22Rv1 (cell line): ENCODE results near the gene ODF2.

Experiments used
- ZFX ChIP-seq: fragments of 450-650 bp; IDR thresholded peaks from 2 replicates; pipeline ENCODE4 v1.6.1; 2017; ENCODE audit warnings: antibody characterized with exemption, borderline replicate concordance
- TF ChIP-seq, protein P1 (sequence below): fragments of 450-650 bp; IDR thresholded peaks from 2 replicates; pipeline ENCODE4 v1.5.1; 2017; ENCODE audit warnings: mild to moderate bottlenecking

DNA sequence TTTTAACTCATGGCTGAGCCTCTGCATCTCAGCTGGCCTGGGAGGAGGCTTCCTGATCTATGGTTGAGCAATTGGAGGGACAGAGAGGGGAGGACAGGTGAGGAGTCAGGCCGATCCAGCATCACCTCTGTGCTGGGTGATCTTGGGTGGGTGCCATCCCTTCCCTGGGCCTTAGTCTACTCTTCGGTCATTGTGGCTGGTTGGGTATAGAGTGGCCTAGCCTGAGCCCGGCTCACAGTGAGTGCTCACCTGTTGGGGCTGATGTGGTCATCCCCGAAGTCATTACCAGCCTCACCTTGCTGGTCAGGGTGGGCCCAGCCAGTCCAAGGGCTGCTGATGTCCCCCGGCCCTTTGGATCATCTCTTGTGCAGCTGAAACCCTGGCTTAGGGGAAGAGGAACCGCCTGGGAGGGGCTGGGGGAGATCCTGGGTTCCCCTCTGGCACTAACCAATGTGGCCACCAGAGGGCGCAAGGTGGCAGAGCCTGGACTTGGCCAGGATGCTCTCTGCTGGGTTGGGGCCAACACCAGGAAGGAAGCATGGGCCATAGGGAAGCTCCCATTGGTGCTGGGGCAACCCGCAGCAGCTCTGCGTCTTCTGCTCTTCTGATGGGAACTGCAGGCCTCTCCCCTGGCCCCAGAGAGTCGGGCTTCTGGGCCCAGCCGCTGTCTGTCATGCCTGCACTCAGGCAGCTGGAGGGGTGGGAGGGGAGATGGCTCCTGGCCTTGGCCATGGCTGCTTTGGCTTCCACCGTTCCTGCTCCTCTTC, 17.3 kb upstream of the ODF2 start:
- TF ChIP-seq, protein P1, sequence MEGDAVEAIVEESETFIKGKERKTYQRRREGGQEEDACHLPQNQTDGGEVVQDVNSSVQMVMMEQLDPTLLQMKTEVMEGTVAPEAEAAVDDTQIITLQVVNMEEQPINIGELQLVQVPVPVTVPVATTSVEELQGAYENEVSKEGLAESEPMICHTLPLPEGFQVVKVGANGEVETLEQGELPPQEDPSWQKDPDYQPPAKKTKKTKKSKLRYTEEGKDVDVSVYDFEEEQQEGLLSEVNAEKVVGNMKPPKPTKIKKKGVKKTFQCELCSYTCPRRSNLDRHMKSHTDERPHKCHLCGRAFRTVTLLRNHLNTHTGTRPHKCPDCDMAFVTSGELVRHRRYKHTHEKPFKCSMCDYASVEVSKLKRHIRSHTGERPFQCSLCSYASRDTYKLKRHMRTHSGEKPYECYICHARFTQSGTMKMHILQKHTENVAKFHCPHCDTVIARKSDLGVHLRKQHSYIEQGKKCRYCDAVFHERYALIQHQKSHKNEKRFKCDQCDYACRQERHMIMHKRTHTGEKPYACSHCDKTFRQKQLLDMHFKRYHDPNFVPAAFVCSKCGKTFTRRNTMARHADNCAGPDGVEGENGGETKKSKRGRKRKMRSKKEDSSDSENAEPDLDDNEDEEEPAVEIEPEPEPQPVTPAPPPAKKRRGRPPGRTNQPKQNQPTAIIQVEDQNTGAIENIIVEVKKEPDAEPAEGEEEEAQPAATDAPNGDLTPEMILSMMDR = peak; percentile 98
- TF ChIP-seq ZFX = no peak
